RWPE1 (cell line): ENCODE results near the gene NT5C2.

Source experiments
- CTCF ChIA-PET: fragments of 350-600 bp; sonication (Branson Sonifier 250); formaldehyde crosslinking; extraction: SDS; loops from one replicate; lab custom pipeline; 2021; lab: Yijun Ruan, JAX
- POLR2A ChIA-PET: fragments of 400-600 bp; formaldehyde crosslinking; extraction: SDS; loops from one replicate; lab custom pipeline; 2020; ENCODE audit warnings: antibody characterized with exemption; ENCODE audit not compliant: low non-redundant PET; lab: Yijun Ruan, JAX
- DNase-seq: peaks from one replicate; pipeline ENCODE4 v3.0.0; 2012; ENCODE audit warnings: low spot score
- H3K27ac ChIP-seq: fragments of 450-650 bp; 2 replicates; pipeline ENCODE4 v1.5.1; 2017
- CTCF ChIP-seq: fragments of 450-650 bp; conservative IDR thresholded peaks from 2 replicates; pipeline ENCODE4 v1.5.1; 2017; ENCODE audit warnings: low read depth, mild to moderate bottlenecking

Gene NT5C2

GRCh38 chr10:103202319-103202718 is 9.2 kb upstream of the NT5C2 start:
- H3K27ac ChIP-seq: no peak overlapping the region
- DNase-seq: no peak
- ChIA-PET CTCF (interaction anchor here (0.5 kb wide), 1 partner anchor 265 kb away, joined by 3 read pairs; no protein-coding TSS in a partner anchor), POLR2A (no interaction called here)
- no peak for TF ChIP-seq CTCF

- no peak for TF ChIP-seq CTCF
- ChIA-PET CTCF (no interaction called here), POLR2A (no interaction called here)
- DNase-seq: no peak
- H3K27ac ChIP-seq: no peak overlapping the region
Observed at GRCh38 chr10:103199488-103199887, 6.4 kb upstream of the NT5C2 start.

- no peak overlapping the region for H3K27ac ChIP-seq
- TF ChIP-seq CTCF: no peak
- DNase-seq: no peak
- CTCF ChIA-PET: no interaction called here
- POLR2A ChIA-PET: no interaction called here
Observed at GRCh38 chr10:103198648-103199047, 5.6 kb upstream of the NT5C2 start.

GRCh38 chr10:103197903-103198302 is 4.8 kb upstream of the NT5C2 start:
- CTCF ChIA-PET: no interaction called here
- POLR2A ChIA-PET: interaction anchor here (0.6 kb wide), 1 partner anchor 139 kb away, joined by 3 read pairs; no protein-coding TSS in a partner anchor
- TF ChIP-seq CTCF: no peak
- no peak for DNase-seq
- H3K27ac ChIP-seq: no peak overlapping the region

- DNase-seq: peak; percentile 34
- ChIA-PET CTCF (interaction anchor here (0.6 to 1.0 kb wide), 2 partner anchors 34 to 57 kb away, joined by 3 read pairs; no protein-coding TSS in a partner anchor), POLR2A (interaction anchor here (0.5 to 0.6 kb wide), 2 partner anchors 128 to 140 kb away, joined by 3 to 12 read pairs; no protein-coding TSS in a partner anchor)
- H3K27ac ChIP-seq: no peak overlapping the region
- no peak for TF ChIP-seq CTCF
Observed at GRCh38 chr10:103197174-103197573, 4.1 kb upstream of the NT5C2 start.

- ChIA-PET CTCF (interaction anchor here (1.0 kb wide), 1 partner anchor 34 kb away, joined by 3 read pairs; no protein-coding TSS in a partner anchor), POLR2A (no interaction called here)
- no peak for TF ChIP-seq CTCF
- H3K27ac ChIP-seq: no peak overlapping the region
- no peak for DNase-seq
Observed at GRCh38 chr10:103196516-103196915, 3.4 kb upstream of the NT5C2 start.
